NB4 (cell line): Measurements from ENCODE around the gene FAAH2.
A peak's percentile ranks its signal among the peaks of the same experiment; 100 is the strongest.

Experiments used
- DNase-seq: peaks from one replicate; pipeline ENCODE4 v3.0.0; 2010; ENCODE audit warnings: low read depth
- H3K4me3 ChIP-seq: one replicate; pipeline ENCODE4 v1.5.1; 2011; ENCODE audit warnings: mild to moderate bottlenecking, low read depth, low read length, moderate library complexity
- CTCF ChIP-seq: IDR thresholded peaks from one replicate; pipeline ENCODE4 v1.5.1; 2012; ENCODE audit warnings: low read depth, low read length
- MAX ChIP-seq: IDR thresholded peaks from 2 replicates; pipeline ENCODE4 v1.6.1; 2011; ENCODE audit warnings: low read depth, low read length
- MYC ChIP-seq: IDR thresholded peaks from 2 replicates; pipeline ENCODE4 v1.6.1; 2011; ENCODE audit warnings: low read depth, low read length
- POLR2A ChIP-seq: IDR thresholded peaks from 2 replicates; pipeline ENCODE4 v1.6.1; 2011; ENCODE audit warnings: mild to moderate bottlenecking; ENCODE audit not compliant: insufficient read length; ENCODE audit errors: extremely low read depth

Gene FAAH2

GRCh38 chrX:57447856-57448255, 161.3 kb downstream of the FAAH2 start:
- H3K4me3 ChIP-seq, result no peak overlapping the region
- DNase-seq, result no peak
- no peak for TF ChIP-seq POLR2A
- TF ChIP-seq MYC, result no peak
- TF ChIP-seq MAX, result no peak
- no peak for TF ChIP-seq CTCF

GRCh38 chrX:57451426-57452020, 165.0 kb downstream of the FAAH2 start:
- no peak overlapping the region for H3K4me3 ChIP-seq
- no peak for TF ChIP-seq POLR2A
- TF ChIP-seq CTCF, result no peak
- no peak for TF ChIP-seq MYC
- TF ChIP-seq MAX, result no peak
- DNase-seq, result no peak

GRCh38 chrX:57453901-57454300, 167.4 kb downstream of the FAAH2 start:
- H3K4me3 ChIP-seq, result no peak overlapping the region
- no peak for TF ChIP-seq MYC
- TF ChIP-seq CTCF, result peak; percentile 50
- no peak for TF ChIP-seq POLR2A
- no peak for TF ChIP-seq MAX
- peak; percentile 53 for DNase-seq

GRCh38 chrX:57481514-57481913, 195.0 kb downstream of the FAAH2 start:
- TF ChIP-seq CTCF, result no peak
- no peak for TF ChIP-seq MAX
- no peak for TF ChIP-seq POLR2A
- TF ChIP-seq MYC, result no peak
- H3K4me3 ChIP-seq, result no peak overlapping the region
- no peak for DNase-seq

- TF ChIP-seq MYC, result no peak
- no peak for TF ChIP-seq MAX
- TF ChIP-seq POLR2A, result no peak
- TF ChIP-seq CTCF, result no peak
- no peak for DNase-seq
These were observed 230.0 kb downstream of the FAAH2 start for GRCh38 chrX:57516491-57516890.

GRCh38 chrX:57519578-57520118, 233.1 kb downstream of the FAAH2 start:
- no peak for DNase-seq
- TF ChIP-seq MAX (no peak), POLR2A (no peak), CTCF (no peak), MYC (no peak)
- H3K4me3 ChIP-seq, result no peak overlapping the region

More at GRCh38 chrX:57516491-57516890, 230.0 kb downstream of the FAAH2 start:
- H3K4me3 ChIP-seq, result no peak overlapping the region
